A673 (cell line): ENCODE results near the gene DNAJC6. TPM values are rescaled to one million over a fixed set of nuclear protein-coding genes. Genes with fewer than 3 reads are reported as not detected.
A peak's percentile ranks its signal among the peaks of the same experiment; 100 is the strongest.

Experiments
- Bru-seq: library from RNA; stranded (reverse); fragments of 400-500 nt; gene quantifications from one replicate; lab custom pipeline; 2021; lab: Mats Ljungman, UMichigan
- BruChase-seq, 2 experiments: library from RNA; stranded (reverse); fragments of 400-500 nt; gene quantifications; one replicate each; lab custom pipeline; 2021; lab: Mats Ljungman, UMichigan
- BruUV-seq: library from RNA; stranded (reverse); fragments of 400-500 nt; replicated peaks from 2 replicates; lab custom pipeline; 2021; lab: Mats Ljungman, UMichigan
- CTCF ChIA-PET: fragments of 300-600 bp; sonication (Branson Sonifier 250); formaldehyde crosslinking; loops from one replicate; lab custom pipeline; 2022; ENCODE audit warnings: antibody characterized with exemption; lab: Charles Lee
- POLR2A ChIA-PET: fragments of 300-600 bp; sonication (Branson Sonifier 250); formaldehyde crosslinking; loops from one replicate; lab custom pipeline; 2022; ENCODE audit warnings: antibody characterized with exemption; ENCODE audit not compliant: low non-redundant PET; lab: Charles Lee
- DNase-seq: peaks from one replicate; pipeline ENCODE4 v3.0.0-alpha.2; 2015; ENCODE audit warnings: low spot score
- H3K27ac ChIP-seq: fragments of 200-600 bp; sonication (generic); 2 replicates; pipeline ENCODE4 v1.5.1; 2016; ENCODE audit warnings: mixed run types, low read depth, mild to moderate bottlenecking, mixed read lengths, antibody characterized with exemption, low read length; ENCODE audit not compliant: poor library complexity, severe bottlenecking
- H3K27me3 ChIP-seq: fragments of 200-600 bp; sonication (generic); replicated peaks from 2 replicates; pipeline ENCODE4 v1.6.1; 2017; ENCODE audit warnings: mixed run types, low read depth, mild to moderate bottlenecking, mixed read lengths, antibody characterized with exemption, low read length; ENCODE audit not compliant: insufficient read depth, poor library complexity
- H3K36me3 ChIP-seq: fragments of 200-600 bp; sonication (generic); 2 replicates; pipeline ENCODE4 v1.6.1; 2016; ENCODE audit warnings: mixed run types, mild to moderate bottlenecking, mixed read lengths, antibody characterized with exemption, low read length; ENCODE audit not compliant: insufficient read depth, poor library complexity, severe bottlenecking
- H3K4me1 ChIP-seq: fragments of 200-600 bp; sonication (generic); 2 replicates; pipeline ENCODE4 v1.6.1; 2017; ENCODE audit warnings: mixed run types, mild to moderate bottlenecking, mixed read lengths, antibody characterized with exemption, low read length; ENCODE audit not compliant: insufficient read depth, poor library complexity, severe bottlenecking
- H3K4me3 ChIP-seq: fragments of 200-600 bp; sonication (generic); 2 replicates; pipeline ENCODE4 v1.5.1; 2016; ENCODE audit warnings: low read depth, mixed run types, mild to moderate bottlenecking, mixed read lengths, low read length; ENCODE audit not compliant: poor library complexity, severe bottlenecking
- H3K9me3 ChIP-seq: fragments of 200-600 bp; sonication (generic); 2 replicates; pipeline ENCODE4 v1.6.1; 2016; ENCODE audit warnings: mixed run types, low read depth, mild to moderate bottlenecking, mixed read lengths, antibody characterized with exemption, low read length; ENCODE audit not compliant: poor library complexity, severe bottlenecking
- CTCF ChIP-seq: fragments of 300-800, 200-600 bp; sonication (generic); conservative IDR thresholded peaks from 2 replicates; pipeline ENCODE4 v1.5.1; 2017; ENCODE audit warnings: low read depth, mild to moderate bottlenecking, antibody characterized with exemption, low read length, moderate library complexity, mixed read lengths
- EZH2 ChIP-seq: fragments of 200-600 bp; sonication (generic); IDR thresholded peaks from 2 replicates; pipeline ENCODE4 v1.6.1; 2017; ENCODE audit warnings: borderline replicate concordance, low read depth, mild to moderate bottlenecking, mixed read lengths, antibody characterized with exemption, low read length; ENCODE audit not compliant: poor library complexity, severe bottlenecking
- intact Hi-C: fragments of 100-400 bp; cut with micrococcal nuclease; formaldehyde crosslinking; loops from one replicate; pipeline ENCODE4 v1.10.0; 2022; ENCODE audit not compliant: unreplicated experiment
- long read RNA-seq: library from polyadenylated mRNA; stranded (forward); transcript quantifications from one replicate; pipeline ENCODE4 v2.0.0, GENCODE V29; 2022
- total RNA-seq: library from RNA; stranded (reverse); gene quantifications from 2 replicates; pipeline ENCODE4 v1.2.3, GENCODE V29; 2021

DNAJC6 gene
- total RNA-seq (1.1 and 1.3 TPM in 2 replicates), Bru-seq, nascent RNA (percentile 30 among the genes with signal in this experiment), BruChase-seq, experiment 1, labeled RNA remaining after a 2-hour chase (percentile 32 among the genes with signal in this experiment), BruChase-seq, experiment 2, labeled RNA remaining after a 6-hour chase (percentile 33 among the genes with signal in this experiment)
- long read RNA-seq, partial matches to known transcripts: 1 of 1 reads
- long read RNA-seq, other reads (novel, unspliced or antisense): 0 of 1 reads

GRCh38 chr1:65309304-65310077 is at the start of gene DNAJC6:
DNAJC6 (plus strand) TSS chr1:65309543; CDS start chr1:65309746, 203 bp downstream.
- no peaks in the 10 kb centered on the region for H3K36me3 ChIP-seq
- no peaks in the 10 kb centered on the region for H3K9me3 ChIP-seq
- POLR2A ChIA-PET: no interaction called here
- no peak for TF ChIP-seq CTCF
- TF ChIP-seq EZH2: peak; percentile 77
- H3K4me3 ChIP-seq: peak within 1 kb of the TSS; percentile 32
- DNase-seq: peak; percentile 73
- no peak within 1 kb of the TSS for H3K27ac ChIP-seq
- intact Hi-C loops: no loop called here
- peaks cover 67% of the 10 kb centered on the region for H3K27me3 ChIP-seq
- CTCF ChIA-PET: interaction anchor here (0.7 kb wide), 1 partner anchor 1041 kb away, joined by 6 read pairs; no protein-coding TSS in a partner anchor
- H3K4me1 ChIP-seq: peaks cover 6% of the 10 kb centered on the region
- BruUV-seq: no TSS peak

- intact Hi-C loops: no loop called here
- TF ChIP-seq CTCF (no peak), EZH2 (no peak)
- ChIA-PET POLR2A (no interaction called here), CTCF (no interaction called here)
- no TSS peak for BruUV-seq
- DNase-seq: no peak
- Histone ChIP-seq H3K4me3 (no peak overlapping the region), H3K4me1 (peaks cover 3% of the 10 kb centered on the region), H3K27ac (no peak overlapping the region), H3K9me3 (no peaks in the 10 kb centered on the region), H3K27me3 (peaks cover 19% of the 10 kb centered on the region), H3K36me3 (no peaks in the 10 kb centered on the region)
Measured at GRCh38 chr1:65259816-65260215, 49.5 kb upstream of the DNAJC6 start.

GRCh38 chr1:65260851-65261473 is 48.4 kb upstream of the DNAJC6 start:
- POLR2A ChIA-PET: no interaction called here

More at GRCh38 chr1:65260851-65261473, 48.4 kb upstream of the DNAJC6 start:
- H3K27me3 ChIP-seq: peaks cover 23% of the 10 kb centered on the region
- H3K36me3 ChIP-seq: no peaks in the 10 kb centered on the region
- no peak overlapping the region for H3K4me3 ChIP-seq
- TF ChIP-seq EZH2 (no peak), CTCF (no peak)
- intact Hi-C loops: no loop called here
- no peak overlapping the region for H3K27ac ChIP-seq
- peaks cover 11% of the 10 kb centered on the region for H3K4me1 ChIP-seq
- no peaks in the 10 kb centered on the region for H3K9me3 ChIP-seq
- CTCF ChIA-PET: interaction anchor here (0.7 kb wide), 1 partner anchor 11 kb away, joined by 3 read pairs; no protein-coding TSS in a partner anchor
- no TSS peak for BruUV-seq
- DNase-seq: peak; percentile 45
